SK-N-DZ (cell line): ENCODE measurements around the gene TMEM123.

Source experiments
- DNase-seq: peaks from one replicate; pipeline ENCODE4 v3.0.0-alpha.2; 2015; ENCODE audit warnings: low spot score

Gene TMEM123

GRCh38 chr11:102426000-102426399 lies 26.6 kb downstream of the TMEM123 start:
- no peak for DNase-seq

- no peak for DNase-seq
Observed at GRCh38 chr11:102423936-102424335, 28.6 kb downstream of the TMEM123 start.

DNA sequence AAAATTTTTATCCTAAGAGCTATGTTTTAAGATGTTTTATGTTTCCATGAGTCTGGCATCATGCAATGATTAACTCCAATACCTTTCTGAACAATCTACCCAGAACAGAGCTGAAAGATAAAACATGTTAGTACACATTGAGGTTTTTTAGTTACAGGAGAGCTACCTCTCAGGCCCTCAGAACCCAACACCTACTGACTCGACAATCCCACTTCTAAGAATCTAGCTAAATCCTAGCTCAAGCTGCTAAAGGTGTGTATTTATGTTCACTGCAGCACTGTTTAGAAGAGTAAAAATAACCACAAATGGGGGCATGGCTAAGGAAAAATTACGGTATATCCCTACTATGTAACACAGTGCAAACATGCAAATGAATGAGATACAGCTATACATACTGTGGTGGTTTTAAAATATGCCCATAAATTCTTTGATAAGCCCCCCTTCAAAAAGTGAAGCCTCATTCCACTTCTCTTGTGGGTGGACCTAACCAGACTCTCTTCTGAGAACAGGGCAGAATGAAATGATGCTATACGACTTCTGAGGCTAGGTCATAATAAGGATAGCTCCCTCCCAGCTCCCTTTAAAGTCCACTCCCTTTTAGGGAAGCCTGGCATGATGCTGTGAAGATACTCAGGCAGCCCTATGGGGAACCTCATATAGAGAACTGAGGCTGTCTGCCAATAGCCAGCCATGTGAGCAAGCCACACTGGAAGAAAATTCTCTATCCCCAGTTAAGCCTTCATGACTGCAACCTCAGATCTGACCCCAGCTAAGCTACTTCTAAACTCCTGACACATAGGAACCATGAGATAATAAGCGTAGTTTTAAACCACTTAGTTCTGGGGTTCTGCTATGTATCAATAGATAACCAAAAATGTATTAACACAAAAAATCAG lies 29.5 kb downstream of the TMEM123 start:
- no peak for DNase-seq

- DNase-seq: peak; percentile 4
Observed at GRCh38 chr11:102421261-102421660, 31.3 kb downstream of the TMEM123 start.

GRCh38 chr11:102420547-102420946 lies 32.0 kb downstream of the TMEM123 start:
- no peak for DNase-seq

- no peak for DNase-seq
Observed at GRCh38 chr11:102419181-102419580, 33.4 kb downstream of the TMEM123 start.

DNA sequence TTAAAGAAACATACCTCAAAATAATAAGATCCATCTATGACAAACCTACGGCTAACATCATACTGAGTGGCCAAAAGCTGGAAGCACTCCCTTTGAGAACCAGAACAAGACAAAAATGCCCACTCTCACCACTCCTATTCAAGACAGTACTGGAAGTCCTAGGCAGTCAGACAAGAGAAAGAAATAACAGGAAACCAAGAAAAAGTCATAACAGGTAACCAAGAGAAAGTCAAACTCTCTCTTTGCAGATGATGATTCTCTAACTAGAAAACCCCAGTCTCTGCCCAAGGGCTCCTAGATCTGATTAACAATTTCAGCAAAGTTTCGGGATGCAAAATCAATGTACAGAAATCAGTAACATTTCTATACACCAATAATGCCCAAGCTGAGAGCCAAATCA lies 35.6 kb downstream of the TMEM123 start:
- DNase-seq: no peak

- no peak for DNase-seq
Observed at GRCh38 chr11:102415304-102415916, 37.2 kb downstream of the TMEM123 start.

DNA sequence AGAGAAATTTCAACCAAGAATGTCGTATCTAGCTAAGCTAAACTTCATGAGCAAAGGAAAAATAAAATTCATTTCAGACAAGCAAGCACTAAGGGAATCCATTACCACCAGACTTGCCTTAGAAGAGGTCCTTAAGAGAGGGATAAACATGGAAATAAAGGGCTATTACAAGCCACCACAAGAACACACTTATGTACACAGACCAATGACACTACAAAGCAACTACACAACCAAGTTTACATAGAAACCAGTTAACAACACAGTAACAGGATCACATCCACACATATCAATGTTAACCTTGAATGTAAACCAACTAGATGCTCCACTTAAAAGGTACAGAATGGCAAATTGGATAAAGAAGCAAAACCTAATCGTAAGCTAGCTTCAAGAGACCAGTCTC lies 38.0 kb downstream of the TMEM123 start:
- no peak for DNase-seq

- DNase-seq: no peak
Observed at GRCh38 chr11:102413497-102413896, 39.1 kb downstream of the TMEM123 start.

- no peak for DNase-seq
Observed at GRCh38 chr11:102411142-102411541, 41.4 kb downstream of the TMEM123 start.

- DNase-seq: peak; percentile 81
Observed at GRCh38 chr11:102410382-102410784, 42.2 kb downstream of the TMEM123 start.

- no peak for DNase-seq
Observed at GRCh38 chr11:102408339-102408738, 44.2 kb downstream of the TMEM123 start.

- DNase-seq: no peak
Observed at GRCh38 chr11:102407901-102408300, 44.7 kb downstream of the TMEM123 start.

DNA sequence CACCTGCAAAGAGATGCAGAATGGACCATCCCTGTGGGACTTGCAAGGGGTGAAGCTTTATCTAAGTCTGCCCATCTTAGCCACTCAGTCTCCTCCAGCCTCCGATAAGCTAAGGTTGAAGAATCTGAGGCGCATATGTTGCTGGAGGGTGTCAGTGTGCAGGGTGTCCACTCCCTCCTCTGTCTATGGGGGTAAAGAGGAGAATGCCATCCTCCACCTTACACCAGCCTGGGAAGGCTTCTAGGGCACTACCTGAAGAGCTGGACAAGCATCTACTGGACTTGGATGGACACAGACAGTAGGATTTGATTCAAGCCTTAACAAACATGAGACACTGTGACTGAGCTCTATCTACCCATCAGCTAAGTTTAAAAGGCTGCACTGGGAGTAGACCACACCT lies 46.5 kb downstream of the TMEM123 start:
- DNase-seq: no peak

- DNase-seq: no peak
Observed at GRCh38 chr11:102405501-102405900, 47.1 kb downstream of the TMEM123 start.

GRCh38 chr11:102402548-102402947 lies 50.0 kb downstream of the TMEM123 start:
- no peak for DNase-seq

- no peak for DNase-seq
Observed at GRCh38 chr11:102401905-102402304, 50.7 kb downstream of the TMEM123 start.

DNA sequence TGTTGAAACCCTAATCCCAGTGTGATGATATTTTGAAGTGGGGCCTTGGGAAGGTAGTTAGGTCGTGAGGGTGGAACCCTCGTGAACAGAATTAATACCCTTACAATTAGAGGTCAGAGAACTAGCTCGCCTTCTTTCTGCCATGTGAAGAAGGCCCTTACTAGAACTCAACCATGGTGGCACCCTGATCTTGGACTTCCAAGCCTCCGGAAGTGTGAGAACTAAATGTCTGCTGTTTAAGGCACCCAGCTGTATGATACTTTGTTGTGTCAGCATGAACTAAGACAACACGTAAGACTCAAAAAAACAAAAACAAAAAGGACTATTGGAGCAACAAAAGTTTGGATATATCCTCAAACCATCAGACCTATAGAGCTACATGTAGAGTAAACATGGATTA lies 52.0 kb downstream of the TMEM123 start:
- DNase-seq: no peak

- no peak for DNase-seq
Observed at GRCh38 chr11:102399189-102399588, 53.4 kb downstream of the TMEM123 start.

- no peak for DNase-seq
Observed at GRCh38 chr11:102398297-102398696, 54.3 kb downstream of the TMEM123 start.

DNA sequence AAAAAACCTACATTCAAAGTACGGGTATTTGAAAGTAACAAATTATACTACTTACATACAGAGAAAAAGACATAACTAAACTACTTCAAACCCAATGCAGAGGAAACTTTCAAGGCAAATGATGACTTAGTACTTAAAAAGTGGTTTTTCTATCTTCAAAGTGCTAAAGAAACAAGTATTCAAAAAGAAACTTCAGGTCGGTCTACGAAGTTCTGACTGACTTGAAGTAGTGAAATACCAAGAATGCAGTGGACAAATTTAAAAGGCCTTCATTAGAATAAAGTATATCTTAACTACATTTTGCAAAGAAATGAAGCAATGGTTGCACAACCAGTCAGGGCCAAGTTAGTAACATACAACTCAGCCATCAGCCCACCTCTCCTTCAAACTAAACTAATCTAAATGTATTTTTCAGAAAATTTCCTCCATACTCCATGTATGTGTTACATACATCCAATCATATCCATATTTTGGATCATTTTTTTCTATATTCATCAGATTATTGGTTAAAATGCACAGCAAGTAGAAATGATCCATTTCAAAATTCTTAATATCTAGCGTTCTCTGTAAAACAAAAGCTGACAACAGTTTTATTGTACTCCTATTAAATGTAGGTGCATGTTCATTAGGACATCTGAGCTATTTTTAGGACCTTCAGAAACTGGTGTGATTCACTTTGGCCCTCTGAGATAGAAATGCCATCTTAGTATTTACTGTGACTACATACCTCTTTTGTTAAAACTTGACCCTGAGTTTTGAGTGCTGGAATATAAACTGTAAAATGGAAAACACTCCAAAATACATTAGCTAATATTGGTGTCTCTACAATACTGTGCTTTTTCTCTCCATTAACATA lies 55.6 kb downstream of the TMEM123 start:
- DNase-seq: no peak
